Measurements from ENCODE around the gene CNIH2. TPM values are rescaled to one million over a fixed set of nuclear protein-coding genes. Genes with fewer than 3 reads are reported as not detected.

The CNIH2 gene
- total and polyA plus RNA-seq, 7 donors, result 0.05 TPM; not detected in 6

- intact Hi-C loops (cut with DNase I), result no loop called here
- WGBS, 3 donors, result 31 to 43% (median 33%) methylated on average over 20 to 21 of the region's 21 CpGs
- peaks cover 8% of the 10 kb centered on the region for H3K4me1 ChIP-seq
These were observed 48.5 kb downstream of the CNIH2 start for GRCh38 chr11:66326261-66327111.

GRCh38 chr11:66327171-66328030, 49.4 kb downstream of the CNIH2 start:
- TF ChIP-seq, protein P1, sequence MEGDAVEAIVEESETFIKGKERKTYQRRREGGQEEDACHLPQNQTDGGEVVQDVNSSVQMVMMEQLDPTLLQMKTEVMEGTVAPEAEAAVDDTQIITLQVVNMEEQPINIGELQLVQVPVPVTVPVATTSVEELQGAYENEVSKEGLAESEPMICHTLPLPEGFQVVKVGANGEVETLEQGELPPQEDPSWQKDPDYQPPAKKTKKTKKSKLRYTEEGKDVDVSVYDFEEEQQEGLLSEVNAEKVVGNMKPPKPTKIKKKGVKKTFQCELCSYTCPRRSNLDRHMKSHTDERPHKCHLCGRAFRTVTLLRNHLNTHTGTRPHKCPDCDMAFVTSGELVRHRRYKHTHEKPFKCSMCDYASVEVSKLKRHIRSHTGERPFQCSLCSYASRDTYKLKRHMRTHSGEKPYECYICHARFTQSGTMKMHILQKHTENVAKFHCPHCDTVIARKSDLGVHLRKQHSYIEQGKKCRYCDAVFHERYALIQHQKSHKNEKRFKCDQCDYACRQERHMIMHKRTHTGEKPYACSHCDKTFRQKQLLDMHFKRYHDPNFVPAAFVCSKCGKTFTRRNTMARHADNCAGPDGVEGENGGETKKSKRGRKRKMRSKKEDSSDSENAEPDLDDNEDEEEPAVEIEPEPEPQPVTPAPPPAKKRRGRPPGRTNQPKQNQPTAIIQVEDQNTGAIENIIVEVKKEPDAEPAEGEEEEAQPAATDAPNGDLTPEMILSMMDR (IDR thresholded peaks at IDR 0.05), result no peak
- Histone ChIP-seq H3K4me3 (no peak overlapping the region), H3K27me3 (ENCODE audit: insufficient read depth in 3 of 3, low read length in 2 of 3) (no peaks in the 10 kb centered on the region), H3K27ac (no peak overlapping the region), H3K4me1 (peaks cover 8% of the 10 kb centered on the region), H3K9me3 (no peaks in the 10 kb centered on the region), H3K36me3 (ENCODE audit: insufficient read depth in 1 of 2, low read depth in 1 of 2) (peaks cover 0 to 5% of the 10 kb centered on the region in 2 donors)
- ATAC-seq (peak in 2 of 4 donors; percentile 9 to 31), DNase-seq (peak; percentile 41 to 71)
- 73 to 81% (median 79%) methylated on average over 10 of the region's 10 CpGs for WGBS, 3 donors
- intact Hi-C loops (cut with DNase I), result loop anchor here in 1 of 2 donors (1.0 kb wide), 1 partner anchor 15 kb away; no protein-coding TSS in a partner anchor

More at GRCh38 chr11:66326261-66327111, 48.5 kb downstream of the CNIH2 start:
- peak; percentile 74 to 81 for DNase-seq
- no peaks in the 10 kb centered on the region for H3K27me3 ChIP-seq (ENCODE audit: insufficient read depth in 3 of 3, low read length in 2 of 3)
- no peaks in the 10 kb centered on the region for H3K9me3 ChIP-seq
- TF ChIP-seq, protein P1 (IDR thresholded peaks at IDR 0.05), result no peak
- H3K36me3 ChIP-seq (ENCODE audit: insufficient read depth in 1 of 2, low read depth in 1 of 2), result no peaks in the 10 kb centered on the region
- H3K4me3 ChIP-seq, result no peak overlapping the region
- peak; percentile 12 to 54 (median 44) for ATAC-seq
- H3K27ac ChIP-seq, result no peak overlapping the region

DNA sequence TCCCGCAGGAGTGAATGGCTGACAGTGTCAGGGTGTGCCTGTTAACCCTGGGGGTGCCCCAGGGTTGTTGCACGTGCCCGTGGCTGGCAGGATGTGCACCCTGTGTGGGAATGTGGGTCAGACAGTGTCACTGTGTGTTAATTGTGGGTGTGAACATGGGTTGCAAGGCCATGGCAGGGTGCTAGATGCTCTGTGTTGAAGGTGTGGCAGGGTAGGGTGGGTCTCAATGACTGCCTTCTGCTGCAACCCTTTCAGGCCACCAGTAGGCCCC, 50.0 kb downstream of the CNIH2 start:
- Histone ChIP-seq H3K36me3 (ENCODE audit: insufficient read depth in 1 of 2, low read depth in 1 of 2) (peaks cover 0 to 10% of the 10 kb centered on the region in 2 donors), H3K27ac (no peak overlapping the region), H3K4me1 (peaks cover 8% of the 10 kb centered on the region), H3K4me3 (no peak overlapping the region), H3K27me3 (ENCODE audit: insufficient read depth in 3 of 3, low read length in 2 of 3) (no peaks in the 10 kb centered on the region), H3K9me3 (no peaks in the 10 kb centered on the region)
- ATAC-seq (peak in 1 of 4 donors; percentile 5), DNase-seq (peak in 1 of 2 donors; percentile 53)
- TF ChIP-seq, protein P1 (IDR thresholded peaks at IDR 0.05), result no peak
- WGBS, 3 donors, result 75 to 80% (median 79%) methylated on average over 3 of the region's 3 CpGs
- intact Hi-C loops (cut with DNase I), result loop anchor here in 1 of 2 donors (1.0 kb wide), 1 partner anchor 16 kb away; no protein-coding TSS in a partner anchor

GRCh38 chr11:66328302-66329144, 50.5 kb downstream of the CNIH2 start:
- intact Hi-C loops (cut with DNase I), result loop anchor here in 1 of 2 donors (1.0 kb wide), 1 partner anchor 16 kb away; no protein-coding TSS in a partner anchor
- Histone ChIP-seq H3K4me1 (peaks cover 8% of the 10 kb centered on the region), H3K27me3 (ENCODE audit: insufficient read depth in 3 of 3, low read length in 2 of 3) (no peaks in the 10 kb centered on the region), H3K36me3 (ENCODE audit: insufficient read depth in 1 of 2, low read depth in 1 of 2) (peaks cover 0 to 16% of the 10 kb centered on the region in 2 donors), H3K9me3 (no peaks in the 10 kb centered on the region), H3K4me3 (peak overlapping the region; percentile 42), H3K27ac (no peak overlapping the region)
- ATAC-seq (peak; percentile 81 to 91 (median 84)), DNase-seq (peak; percentile 79 to 87)
- 12 to 15% (median 13%) methylated on average over 19 of the region's 19 CpGs for WGBS, 3 donors
- TF ChIP-seq, protein P1 (IDR thresholded peaks at IDR 0.05), result peak; percentile 96
